GM13976 (cell line): ENCODE data around the gene RNASE8.

Experiments
- DNase-seq: peaks from one replicate; pipeline ENCODE4 v3.0.0; 2012; ENCODE audit warnings: low spot score
- CTCF ChIP-seq: IDR thresholded peaks from 2 replicates; pipeline ENCODE4 v1.5.1; 2012; ENCODE audit warnings: borderline replicate concordance, mild to moderate bottlenecking; ENCODE audit not compliant: insufficient read depth; ENCODE audit errors: extremely low read depth, missing control alignments, control extremely low read depth
- in situ Hi-C: fragments of 300-500 bp; cut with MboI; formaldehyde crosslinking; loops from one replicate; pipeline ENCODE4 v1.12.0; 2022; ENCODE audit warnings: low sequenced_read_pairs, mixed read lengths, inconsistent platforms; ENCODE audit not compliant: unreplicated experiment

Gene RNASE8

GRCh38 chr14:21102521-21103410, 45.1 kb downstream of the RNASE8 start:
- DNase-seq, result no peak
- in situ Hi-C loops, result no loop called here
- TF ChIP-seq CTCF, result no peak

- in situ Hi-C loops, result no loop called here
- DNase-seq, result no peak
- TF ChIP-seq CTCF, result no peak
Observed at GRCh38 chr14:21103411-21103709, 45.7 kb downstream of the RNASE8 start.

GRCh38 chr14:21103710-21104447, 46.3 kb downstream of the RNASE8 start:
- in situ Hi-C loops, result no loop called here
- DNase-seq, result peak; percentile 93
- TF ChIP-seq CTCF, result peak; percentile 65

GRCh38 chr14:21104448-21105060, 46.9 kb downstream of the RNASE8 start:
- TF ChIP-seq CTCF, result peak; percentile 96
- in situ Hi-C loops, result no loop called here
- peak; percentile 74 for DNase-seq

- TF ChIP-seq CTCF, result no peak
- in situ Hi-C loops, result no loop called here
- DNase-seq, result no peak
Observed at GRCh38 chr14:21105095-21105494, 47.5 kb downstream of the RNASE8 start.

- TF ChIP-seq CTCF, result no peak
- in situ Hi-C loops, result no loop called here
- no peak for DNase-seq
Observed at GRCh38 chr14:21106176-21106497, 48.5 kb downstream of the RNASE8 start.
